ENCODE data around the gene UMODL1. TPM values are rescaled to one million over a fixed set of nuclear protein-coding genes. Genes with fewer than 3 reads are reported as not detected.

UMODL1 gene
- total RNA-seq, 2 donors from 2014 or later, result 0.35 to 0.37 TPM

- H3K27me3 ChIP-seq, result no peaks in the 10 kb centered on the region
- TF ChIP-seq, protein P1, sequence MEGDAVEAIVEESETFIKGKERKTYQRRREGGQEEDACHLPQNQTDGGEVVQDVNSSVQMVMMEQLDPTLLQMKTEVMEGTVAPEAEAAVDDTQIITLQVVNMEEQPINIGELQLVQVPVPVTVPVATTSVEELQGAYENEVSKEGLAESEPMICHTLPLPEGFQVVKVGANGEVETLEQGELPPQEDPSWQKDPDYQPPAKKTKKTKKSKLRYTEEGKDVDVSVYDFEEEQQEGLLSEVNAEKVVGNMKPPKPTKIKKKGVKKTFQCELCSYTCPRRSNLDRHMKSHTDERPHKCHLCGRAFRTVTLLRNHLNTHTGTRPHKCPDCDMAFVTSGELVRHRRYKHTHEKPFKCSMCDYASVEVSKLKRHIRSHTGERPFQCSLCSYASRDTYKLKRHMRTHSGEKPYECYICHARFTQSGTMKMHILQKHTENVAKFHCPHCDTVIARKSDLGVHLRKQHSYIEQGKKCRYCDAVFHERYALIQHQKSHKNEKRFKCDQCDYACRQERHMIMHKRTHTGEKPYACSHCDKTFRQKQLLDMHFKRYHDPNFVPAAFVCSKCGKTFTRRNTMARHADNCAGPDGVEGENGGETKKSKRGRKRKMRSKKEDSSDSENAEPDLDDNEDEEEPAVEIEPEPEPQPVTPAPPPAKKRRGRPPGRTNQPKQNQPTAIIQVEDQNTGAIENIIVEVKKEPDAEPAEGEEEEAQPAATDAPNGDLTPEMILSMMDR (IDR thresholded peaks at IDR 0.05), result no peak
- H3K36me3 ChIP-seq, result no peaks in the 10 kb centered on the region
- H3K9me3 ChIP-seq, result no peaks in the 10 kb centered on the region
- intact Hi-C loops (cut with DNase I), result no loop called here
- no peak overlapping the region for H3K27ac ChIP-seq
- DNase-seq, result no peak
- peaks cover 11% of the 10 kb centered on the region for H3K4me1 ChIP-seq
- no peak overlapping the region for H3K4me3 ChIP-seq
- H3K9ac ChIP-seq (ENCODE audit: low read depth in 2 of 2, low read length in 2 of 2), result no peak overlapping the region
Observed at GRCh38 chr21:42066521-42066920, 4.6 kb upstream of the UMODL1 start.

- Histone ChIP-seq H3K27me3 (no peaks in the 10 kb centered on the region), H3K4me1 (peaks cover 11% of the 10 kb centered on the region), H3K36me3 (no peaks in the 10 kb centered on the region), H3K27ac (no peak overlapping the region), H3K4me3 (no peak overlapping the region), H3K9ac (ENCODE audit: low read depth in 2 of 2, low read length in 2 of 2) (no peak overlapping the region), H3K9me3 (no peaks in the 10 kb centered on the region)
- TF ChIP-seq, protein P1 (IDR thresholded peaks at IDR 0.05), result no peak
- intact Hi-C loops (cut with DNase I), result no loop called here
- no peak for DNase-seq
Observed at GRCh38 chr21:42067531-42068255, 3.4 kb upstream of the UMODL1 start.

GRCh38 chr21:42068256-42068545 is 2.9 kb upstream of the UMODL1 start:
- H3K9ac ChIP-seq (ENCODE audit: low read depth in 2 of 2, low read length in 2 of 2), result no peak overlapping the region
- H3K27me3 ChIP-seq, result no peaks in the 10 kb centered on the region
- no peak for DNase-seq
- H3K36me3 ChIP-seq, result no peaks in the 10 kb centered on the region
- no peak overlapping the region for H3K27ac ChIP-seq
- TF ChIP-seq, protein P1 (IDR thresholded peaks at IDR 0.05), result no peak
- intact Hi-C loops (cut with DNase I), result no loop called here
- no peak overlapping the region for H3K4me3 ChIP-seq
- H3K4me1 ChIP-seq, result peaks cover 7% of the 10 kb centered on the region
- no peaks in the 10 kb centered on the region for H3K9me3 ChIP-seq

DNA sequence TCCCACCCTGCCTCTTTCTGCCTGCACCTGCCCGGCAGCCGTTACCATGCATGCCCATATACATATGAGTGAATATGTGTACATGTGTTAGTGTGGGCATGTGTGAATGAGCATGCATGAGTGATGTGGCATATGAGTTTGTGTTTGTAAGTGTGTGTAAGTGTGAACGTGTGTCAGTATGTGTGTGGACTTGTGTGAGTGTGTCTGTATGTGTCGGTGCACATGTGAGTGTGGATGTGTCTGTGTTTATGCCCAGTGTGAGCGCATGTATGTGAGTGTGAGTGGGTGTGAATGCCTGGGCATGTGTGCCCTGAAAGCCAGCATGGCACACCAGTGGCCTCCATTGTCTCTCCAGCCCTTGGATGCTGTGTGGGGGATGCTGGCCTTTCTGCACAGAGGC is 2.5 kb upstream of the UMODL1 start:
- H3K36me3 ChIP-seq, result no peaks in the 10 kb centered on the region
- no peak overlapping the region for H3K9ac ChIP-seq (ENCODE audit: low read depth in 2 of 2, low read length in 2 of 2)
- H3K9me3 ChIP-seq, result no peaks in the 10 kb centered on the region
- H3K4me1 ChIP-seq, result peaks cover 3% of the 10 kb centered on the region
- H3K27ac ChIP-seq, result no peak overlapping the region
- TF ChIP-seq, protein P1 (IDR thresholded peaks at IDR 0.05), result no peak
- no peak for DNase-seq
- no peaks in the 10 kb centered on the region for H3K27me3 ChIP-seq
- H3K4me3 ChIP-seq, result no peak overlapping the region
- intact Hi-C loops (cut with DNase I), result no loop called here

DNA sequence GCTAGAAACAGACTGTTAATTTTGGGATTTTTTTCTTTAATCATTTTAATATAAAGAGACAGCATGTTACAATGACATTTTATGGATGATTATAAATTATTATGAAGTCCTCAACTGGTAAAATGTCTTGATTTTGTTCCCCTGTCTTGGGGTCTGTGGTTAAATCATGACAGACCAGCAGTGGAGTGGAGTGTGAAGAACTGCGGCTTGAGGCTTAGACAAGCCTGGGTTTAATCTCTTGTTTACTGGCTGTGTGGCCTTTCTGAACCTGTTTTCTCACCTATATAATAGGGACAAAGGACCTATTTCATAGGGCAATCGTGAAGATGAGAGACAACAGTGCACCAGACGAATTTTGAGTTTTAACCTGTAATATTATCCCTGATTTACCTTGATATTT is 1.8 kb upstream of the UMODL1 start:
- Histone ChIP-seq H3K4me1 (no peaks in the 10 kb centered on the region), H3K36me3 (no peaks in the 10 kb centered on the region), H3K9ac (ENCODE audit: low read depth in 2 of 2, low read length in 2 of 2) (no peak overlapping the region), H3K27ac (no peak overlapping the region), H3K27me3 (no peaks in the 10 kb centered on the region), H3K9me3 (no peaks in the 10 kb centered on the region), H3K4me3 (no peak overlapping the region)
- DNase-seq, result no peak
- TF ChIP-seq, protein P1 (IDR thresholded peaks at IDR 0.05), result no peak
- intact Hi-C loops (cut with DNase I), result no loop called here

All from colonic mucosa (tissue), 4 donors.